GM13977 (cell line): ENCODE results near the gene IFNL3.

Experiments used
- DNase-seq: peaks from one replicate; pipeline ENCODE4 v3.0.0; 2012; ENCODE audit warnings: low spot score
- CTCF ChIP-seq: IDR thresholded peaks from 2 replicates; pipeline ENCODE4 v1.5.1; 2012; ENCODE audit warnings: mild to moderate bottlenecking, control low read depth; ENCODE audit not compliant: insufficient read depth; ENCODE audit errors: extremely low read depth, missing control alignments
- in situ Hi-C: fragments of 300-500 bp; cut with MboI; formaldehyde crosslinking; loops from one replicate; pipeline ENCODE4 v1.12.0; 2022; ENCODE audit warnings: low sequenced_read_pairs, low pct_unique_long_range_greater_than_20kb, mixed read lengths, inconsistent platforms; ENCODE audit not compliant: unreplicated experiment

Gene IFNL3

GRCh38 chr19:39205449-39205764 is 39.4 kb downstream of the IFNL3 start:
- peak; percentile 10 for DNase-seq
- no peak for TF ChIP-seq CTCF

GRCh38 chr19:39203372-39204341 is 41.1 kb downstream of the IFNL3 start, which contains the start of gene SYCN:
SYCN (minus strand) TSS chr19:39204263; CDS start chr19:39204254, 9 bp downstream.
- DNase-seq, result no peak
- TF ChIP-seq CTCF, result no peak
- in situ Hi-C loops, result no loop called here

More at GRCh38 chr19:39205449-39205764, 39.4 kb downstream of the IFNL3 start:
- in situ Hi-C loops, result no loop called here

GRCh38 chr19:39202998-39203355 is 41.8 kb downstream of the IFNL3 start:
- in situ Hi-C loops, result no loop called here
- no peak for DNase-seq
- no peak for TF ChIP-seq CTCF

- DNase-seq, result no peak
- TF ChIP-seq CTCF, result no peak
- in situ Hi-C loops, result no loop called here
These were observed 44.0 kb downstream of the IFNL3 start for GRCh38 chr19:39200803-39201115.

- no peak for TF ChIP-seq CTCF
- DNase-seq, result no peak
- in situ Hi-C loops, result no loop called here
These were observed 44.6 kb downstream of the IFNL3 start for GRCh38 chr19:39200066-39200802.

- no peak for DNase-seq
- no peak for TF ChIP-seq CTCF
- in situ Hi-C loops, result no loop called here
These were observed 45.8 kb downstream of the IFNL3 start for GRCh38 chr19:39199025-39199424.
